HG03565 (cell line): ENCODE measurements around the gene STX12.
"Not testable (repeated sequence)": the region's sequence is repeated elsewhere in the genome, so short reads cannot be mapped to it uniquely, and the experiment has no call there.

Source experiments
- ATAC-seq: cut with Tn5 transposase; IDR thresholded peaks from one replicate; pipeline ENCODE4 v1.9.1; 2021; ENCODE audit warnings: mild to moderate bottlenecking, moderate library complexity; ENCODE audit not compliant: unreplicated experiment

Gene STX12

DNA sequence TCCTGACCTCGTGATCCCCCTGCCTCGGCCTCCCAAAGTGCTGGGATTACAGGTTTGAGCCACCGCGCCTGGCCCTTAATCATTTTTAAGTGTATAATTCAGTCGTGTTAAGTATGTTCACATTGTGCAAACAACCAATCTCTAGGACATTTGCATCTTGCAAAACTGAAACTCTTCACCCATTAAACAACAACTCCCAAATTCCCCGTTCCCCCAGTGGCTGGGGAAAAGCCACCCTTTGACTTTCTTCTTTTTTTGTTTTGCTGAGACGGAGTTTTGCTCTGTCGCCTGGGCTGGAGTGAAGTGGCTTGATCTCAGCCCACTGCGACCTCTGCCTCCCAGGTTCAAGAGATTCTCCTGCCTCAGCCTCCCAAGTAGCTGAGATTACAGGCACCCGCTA is 92.8 kb downstream of the STX12 start:
- ATAC-seq: no peak

GRCh38 chr1:27868556-27868931 is 95.5 kb downstream of the STX12 start:
- no peak for ATAC-seq

DNA sequence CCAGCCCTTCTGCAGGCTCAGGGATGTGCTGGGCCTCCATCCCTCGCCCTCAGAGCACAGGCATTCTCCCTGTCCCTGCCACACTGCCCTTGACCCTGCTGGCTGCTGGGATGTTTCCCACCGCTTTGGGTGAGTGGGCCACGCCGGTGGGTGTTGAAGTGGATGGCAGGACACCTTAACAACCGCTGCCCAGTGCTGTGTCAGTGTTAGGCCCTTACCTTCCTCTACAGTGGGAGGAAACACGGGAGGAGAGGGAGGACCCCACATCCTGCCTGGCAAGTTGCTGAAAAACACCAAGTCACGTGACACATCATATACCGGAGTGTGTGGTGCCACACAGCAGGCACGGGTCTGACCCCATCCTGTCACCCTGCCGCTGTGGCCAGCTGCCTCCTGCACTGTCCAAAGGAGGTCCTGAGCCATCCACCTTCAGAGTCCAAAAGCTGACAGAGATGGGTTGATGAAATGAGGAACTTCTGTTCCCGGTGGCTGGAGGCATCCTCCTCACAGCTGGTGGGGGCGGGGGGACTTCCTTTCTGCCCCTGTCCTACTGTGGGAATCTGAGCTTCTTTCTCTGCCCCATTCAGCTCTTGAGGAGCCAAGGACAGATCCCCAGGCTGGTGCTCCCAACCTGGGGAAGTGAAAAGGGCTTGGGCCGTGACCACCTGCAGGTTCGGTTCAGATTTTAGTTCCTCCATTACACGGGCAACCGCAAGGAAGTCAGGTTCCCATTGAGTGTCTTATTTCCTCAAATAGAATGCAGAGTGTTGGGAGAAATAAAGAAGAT is 96.1 kb downstream of the STX12 start:
- ATAC-seq: no peak

DNA sequence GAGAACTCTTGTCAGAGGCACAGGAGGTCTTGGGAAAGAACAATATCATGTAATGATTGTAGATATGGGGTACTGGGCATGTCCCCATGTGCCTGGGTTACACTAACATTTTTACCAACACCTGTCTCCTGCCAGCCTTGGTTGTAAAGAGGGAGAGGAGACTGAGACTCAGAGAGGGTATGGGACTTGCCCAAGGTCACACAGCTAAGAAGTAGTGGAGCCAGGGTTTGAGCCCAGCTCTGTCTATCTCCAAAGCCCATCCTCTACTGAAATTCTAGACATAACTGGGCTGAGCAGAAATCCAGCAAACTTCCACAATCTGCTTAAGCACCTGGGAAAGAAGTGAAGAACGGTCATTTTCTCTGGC is 96.7 kb downstream of the STX12 start:
- ATAC-seq: no peak

DNA sequence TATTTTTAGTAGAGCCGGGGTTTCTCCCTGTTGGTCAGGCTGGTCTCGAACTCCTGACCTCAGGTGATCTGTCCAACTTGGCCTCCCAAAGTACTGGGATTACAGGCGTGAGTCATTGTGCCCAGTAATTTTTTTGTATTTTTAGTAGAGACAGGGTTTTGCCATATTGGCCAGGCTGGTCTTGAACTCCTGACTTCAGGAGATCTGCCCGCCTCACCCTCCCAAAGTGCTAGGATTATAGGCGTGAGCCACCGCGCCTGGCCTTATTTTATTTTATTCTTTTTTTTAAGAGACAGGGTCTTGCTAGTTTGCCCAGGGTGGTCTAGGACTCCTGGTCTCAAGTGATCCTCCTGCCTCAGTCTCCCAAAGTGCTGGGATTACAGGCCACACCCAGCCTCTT is 98.1 kb downstream of the STX12 start:
- not testable (repeated sequence) for ATAC-seq

GRCh38 chr1:27872059-27872801 is 99.2 kb downstream of the STX12 start, which contains the start of gene THEMIS2:
Gene THEMIS2 (plus strand): TSS chr1:27872544. CDS start chr1:27872572, 28 bp downstream.
- no peak for ATAC-seq

- ATAC-seq: no peak
Measured at GRCh38 chr1:27872802-27873551, 100.0 kb downstream of the STX12 start.

DNA sequence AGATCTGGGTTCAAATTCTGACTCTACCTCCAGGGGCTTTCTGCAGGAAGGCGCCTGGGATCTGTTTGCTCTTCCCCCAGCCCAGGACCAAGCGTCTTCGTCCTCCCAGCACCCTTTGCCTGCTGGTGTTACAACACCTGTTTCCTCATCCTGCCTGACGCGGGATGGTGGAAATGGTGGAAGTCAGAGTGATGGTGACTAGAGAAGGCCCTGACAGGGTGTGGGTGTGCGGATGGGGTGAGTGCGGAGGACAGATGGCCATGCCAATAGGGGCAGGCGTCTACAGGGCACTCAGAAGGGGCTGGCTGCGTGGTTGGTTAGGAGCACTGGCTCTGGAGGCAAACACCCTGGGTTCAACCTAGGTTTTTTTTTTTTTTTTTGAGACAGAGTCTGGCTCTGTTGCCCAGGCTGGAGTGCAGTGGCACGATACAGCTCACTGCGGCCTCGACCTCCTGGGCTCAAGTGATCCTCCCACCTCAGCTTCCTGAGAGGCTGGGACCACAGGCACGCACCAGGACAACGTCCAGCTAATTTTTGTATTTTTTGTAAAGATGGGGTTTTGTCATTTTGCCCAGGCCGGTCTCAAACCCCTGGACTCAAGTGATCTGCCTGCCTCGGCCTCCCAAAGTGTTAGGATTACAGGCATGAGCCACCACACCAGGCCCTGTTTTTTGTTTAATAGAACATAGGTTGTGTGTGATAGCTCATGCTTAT is 100.8 kb downstream of the STX12 start:
- ATAC-seq: no peak
